GM19351 (cell line): ENCODE results near the gene IFT25.

ENCODE experiments used
- ATAC-seq: cut with Tn5 transposase; IDR thresholded peaks from one replicate; pipeline ENCODE4 v1.9.1; 2021; ENCODE audit warnings: mild to moderate bottlenecking, moderate library complexity; ENCODE audit not compliant: unreplicated experiment

Gene IFT25

GRCh38 chr1:53957194-53957818, 11.8 kb upstream of the IFT25 start:
- no peak for ATAC-seq

GRCh38 chr1:53956308-53957168, 11.0 kb upstream of the IFT25 start:
- ATAC-seq: no peak

- ATAC-seq: no peak
Measured at GRCh38 chr1:53954128-53954527, 8.6 kb upstream of the IFT25 start.

- ATAC-seq: no peak
Measured at GRCh38 chr1:53951697-53952096, 6.2 kb upstream of the IFT25 start.

GRCh38 chr1:53949023-53949990, 3.8 kb upstream of the IFT25 start:
- no peak for ATAC-seq

- no peak for ATAC-seq
Measured at GRCh38 chr1:53948291-53948690, 2.8 kb upstream of the IFT25 start.

- ATAC-seq: no peak
Measured at GRCh38 chr1:53947172-53947907, 1.8 kb upstream of the IFT25 start.

GRCh38 chr1:53946252-53947171, 1.0 kb upstream of the IFT25 start, which contains the start of gene LRRC42:
Gene LRRC42, plus strand, starts transcription at chr1:53946350. Its CDS starts 5,650 bp downstream, at chr1:53952000.
- ATAC-seq: peak; percentile 67

- ATAC-seq: no peak
Measured at GRCh38 chr1:53945183-53945432, 391 bp downstream of the IFT25 start.

- no peak for ATAC-seq
Measured at GRCh38 chr1:53944469-53945182, 873 bp downstream of the IFT25 start.

GRCh38 chr1:53943490-53944043, 1.9 kb downstream of the IFT25 start:
- ATAC-seq: no peak

GRCh38 chr1:53943090-53943489, 2.4 kb downstream of the IFT25 start:
- no peak for ATAC-seq

- no peak for ATAC-seq
Measured at GRCh38 chr1:53942127-53942957, 3.2 kb downstream of the IFT25 start.

GRCh38 chr1:53938136-53938830, 7.2 kb downstream of the IFT25 start:
- no peak for ATAC-seq

- no peak for ATAC-seq
Measured at GRCh38 chr1:53936430-53936829, 9.1 kb downstream of the IFT25 start.

- no peak for ATAC-seq
Measured at GRCh38 chr1:53934170-53934765, 11.2 kb downstream of the IFT25 start.

GRCh38 chr1:53931523-53931922, 14.0 kb downstream of the IFT25 start:
- no peak for ATAC-seq
